Pons (tissue), 1 donor: ENCODE results near the gene GATAD2A.

ENCODE experiments used
- DNase-seq: peaks from one replicate; pipeline ENCODE4 v3.0.0-alpha.2; 2016; ENCODE audit warnings: low spot score

The GATAD2A gene

DNA sequence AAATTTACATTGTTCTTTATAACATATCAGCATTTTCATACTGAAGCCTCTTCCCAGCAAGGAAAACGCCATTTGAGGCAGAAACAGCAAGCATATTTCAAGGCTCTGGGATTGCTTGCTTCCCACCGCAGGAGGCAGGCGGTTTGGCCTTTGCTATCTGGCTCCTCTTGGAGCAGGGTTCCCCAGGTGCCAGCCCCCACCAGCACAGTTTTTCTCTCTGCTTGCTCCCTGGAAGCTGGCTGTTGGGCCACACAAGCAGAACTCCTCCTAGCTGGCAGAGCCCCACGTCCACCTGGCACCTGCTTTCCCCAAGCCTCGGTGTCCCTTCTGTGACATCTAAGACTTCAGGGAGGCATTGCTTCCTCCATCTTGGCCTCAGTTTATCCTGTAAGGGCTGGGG lies 16.7 kb downstream of the GATAD2A start:
- no peak for DNase-seq

- no peak for DNase-seq
Observed at GRCh38 chr19:19423322-19423721, 17.8 kb downstream of the GATAD2A start.

DNA sequence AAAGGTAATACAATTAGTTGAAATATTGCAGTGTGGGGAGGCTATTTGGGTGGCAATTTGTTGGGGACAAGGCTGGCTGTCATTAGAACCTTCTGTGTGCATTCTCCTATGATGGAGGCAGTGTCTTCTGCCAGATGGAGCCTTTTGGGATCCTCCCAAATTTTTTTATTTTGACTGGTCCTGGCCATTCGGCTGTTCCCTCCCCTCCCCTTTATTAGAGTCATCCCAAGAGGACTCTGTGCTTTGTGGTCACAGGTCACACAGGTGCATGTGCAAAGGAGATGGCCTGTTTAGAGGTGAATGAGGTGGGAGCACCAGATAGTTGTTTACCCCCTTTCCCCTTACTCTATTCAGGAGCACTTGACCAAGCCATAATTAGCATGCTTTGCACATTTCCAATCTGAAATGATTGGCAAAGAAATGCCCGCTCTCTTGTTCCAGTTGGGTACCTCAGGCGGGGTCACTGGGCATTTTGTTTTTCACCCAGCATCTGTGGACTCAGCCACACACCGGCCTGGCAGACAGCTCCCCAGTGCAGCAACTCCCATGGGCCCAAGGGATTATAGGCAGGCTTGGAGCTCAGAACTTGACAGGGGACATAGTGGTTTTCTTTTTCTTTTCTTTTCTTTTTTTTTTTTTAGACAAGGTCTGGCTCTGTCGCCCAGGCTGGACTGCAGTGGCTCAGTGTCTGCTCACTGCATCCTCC lies 19.8 kb downstream of the GATAD2A start:
- DNase-seq = no peak

GRCh38 chr19:19426216-19426615 lies 20.7 kb downstream of the GATAD2A start:
- no peak for DNase-seq

DNA sequence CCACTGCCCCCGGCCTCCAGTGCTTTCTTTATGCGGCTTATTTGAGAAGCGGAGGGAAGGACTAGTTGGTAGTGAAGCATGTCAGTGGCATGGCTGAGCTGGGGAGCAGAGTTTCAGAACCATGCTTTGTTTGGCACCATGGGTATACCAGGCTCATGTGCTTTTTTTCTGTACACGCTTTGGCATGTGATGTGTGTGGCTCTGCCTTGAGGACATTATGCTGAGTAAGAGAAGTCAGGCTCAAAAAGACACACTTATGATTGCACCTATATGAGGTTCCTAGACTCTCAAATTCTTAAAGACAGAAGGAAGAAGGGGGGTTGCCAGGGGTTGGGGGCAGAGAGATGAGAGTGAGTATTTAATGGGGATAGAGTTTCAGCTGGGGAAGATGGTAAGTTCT lies 21.3 kb downstream of the GATAD2A start:
- DNase-seq = no peak

GRCh38 chr19:19427302-19427701 lies 21.8 kb downstream of the GATAD2A start:
- no peak for DNase-seq

DNA sequence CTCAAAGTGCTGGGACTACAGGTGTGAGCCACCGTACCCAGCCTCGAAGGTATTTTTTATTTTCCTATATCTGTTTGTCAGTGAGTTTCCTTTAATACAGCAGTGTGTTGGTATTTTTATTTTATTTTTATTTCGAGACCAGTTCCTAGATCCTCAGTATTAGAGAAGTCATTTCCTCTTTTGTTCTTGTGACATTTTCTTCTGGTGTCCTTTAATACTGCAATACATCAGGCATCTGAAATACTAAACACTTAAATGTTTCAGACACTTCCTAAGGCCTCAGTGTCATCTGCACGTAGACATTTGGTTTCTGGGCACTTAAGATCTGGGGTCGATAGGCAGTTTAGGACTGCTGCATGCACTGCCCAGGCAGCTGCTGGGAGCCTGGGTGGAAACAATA lies 22.5 kb downstream of the GATAD2A start:
- DNase-seq = no peak

DNA sequence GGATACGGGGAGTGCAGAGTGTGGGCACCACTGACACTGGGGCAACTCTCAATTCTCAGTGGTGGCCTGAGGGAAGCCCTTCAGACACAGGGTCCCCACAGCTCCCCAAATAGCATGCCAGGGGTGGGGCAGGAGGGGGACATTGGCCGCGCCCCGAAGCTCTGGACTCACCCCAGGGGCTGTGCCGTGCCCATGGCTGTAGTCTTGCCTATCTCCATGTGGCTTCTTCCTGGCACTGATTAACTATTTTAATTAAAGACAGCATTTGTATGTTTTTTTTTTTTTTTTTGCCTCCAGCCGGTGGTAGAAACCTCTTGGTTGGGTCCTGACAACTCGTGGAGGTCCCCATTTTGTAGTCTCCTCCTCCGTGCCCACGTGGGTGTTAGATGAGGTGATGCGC lies 23.3 kb downstream of the GATAD2A start:
- no peak for DNase-seq

DNA sequence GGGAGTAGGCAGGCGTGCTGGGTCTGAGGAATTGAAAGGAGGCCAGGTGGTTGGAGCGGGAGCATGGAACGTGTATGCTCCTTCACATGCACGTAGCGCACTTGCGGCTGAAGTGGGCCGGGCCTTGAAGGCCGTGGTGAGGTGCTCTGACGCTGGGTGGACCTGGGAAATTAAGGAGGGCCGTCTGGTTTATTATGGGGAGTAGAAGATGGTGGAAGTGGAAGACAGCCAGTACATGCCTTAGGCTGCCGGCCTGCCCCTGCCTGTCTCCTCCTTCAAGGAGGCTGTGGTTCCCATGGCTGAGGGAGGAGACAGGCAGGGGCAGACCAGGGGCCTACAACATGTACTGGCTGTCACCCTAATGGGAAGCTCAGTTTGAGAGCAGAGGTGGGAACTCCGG lies 23.9 kb downstream of the GATAD2A start:
- no peak for DNase-seq

DNA sequence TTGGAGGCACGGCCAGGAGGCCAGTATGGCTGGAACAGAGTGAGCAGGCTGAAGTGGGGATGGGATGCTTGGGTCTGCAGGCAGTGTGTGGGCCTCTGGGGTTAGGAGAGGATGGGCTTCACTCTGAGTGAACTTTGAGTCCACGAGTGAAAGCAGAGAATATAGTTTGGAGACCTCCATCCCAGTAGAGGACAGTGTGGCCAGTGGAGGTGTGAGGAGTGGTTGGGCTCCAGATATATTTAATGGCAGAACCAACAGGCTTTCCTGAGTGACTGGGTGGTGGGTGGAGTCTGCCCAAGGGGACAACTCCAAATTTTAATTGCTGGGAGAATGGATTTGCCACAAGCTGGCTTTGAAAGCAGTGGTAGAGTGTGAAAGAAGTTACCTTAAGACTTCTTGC lies 27.3 kb downstream of the GATAD2A start:
- DNase-seq = no peak

- DNase-seq = no peak
Observed at GRCh38 chr19:19433666-19434213, 28.3 kb downstream of the GATAD2A start.

DNA sequence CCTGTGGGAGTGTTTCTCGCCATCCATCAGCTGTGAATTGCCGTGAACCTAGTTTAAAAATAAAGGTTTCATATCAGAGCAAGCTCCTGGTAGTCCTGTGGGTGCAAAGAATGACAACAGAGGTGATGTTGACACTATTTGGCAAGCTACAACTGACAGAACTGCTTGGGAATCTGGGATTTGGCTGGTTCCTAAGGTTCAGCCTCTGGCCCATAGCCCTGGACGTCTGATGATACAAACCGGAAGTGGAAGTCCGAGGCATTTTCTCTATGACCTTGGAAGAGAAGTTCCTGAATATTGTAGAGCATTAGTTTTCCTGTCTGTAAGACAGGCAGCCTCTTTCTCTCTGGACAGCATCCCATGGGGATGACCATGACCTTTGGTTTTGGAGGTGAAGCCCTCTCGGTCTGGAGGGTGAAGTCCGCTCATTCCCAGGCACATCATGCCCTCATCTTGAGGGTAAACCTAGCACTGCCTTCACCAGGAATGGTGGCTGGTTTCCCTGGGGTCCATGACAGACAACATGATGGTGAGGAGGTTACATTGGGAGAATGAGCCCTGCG lies 29.1 kb downstream of the GATAD2A start:
- no peak for DNase-seq

- DNase-seq = no peak
Observed at GRCh38 chr19:19436137-19436691, 30.7 kb downstream of the GATAD2A start.

DNA sequence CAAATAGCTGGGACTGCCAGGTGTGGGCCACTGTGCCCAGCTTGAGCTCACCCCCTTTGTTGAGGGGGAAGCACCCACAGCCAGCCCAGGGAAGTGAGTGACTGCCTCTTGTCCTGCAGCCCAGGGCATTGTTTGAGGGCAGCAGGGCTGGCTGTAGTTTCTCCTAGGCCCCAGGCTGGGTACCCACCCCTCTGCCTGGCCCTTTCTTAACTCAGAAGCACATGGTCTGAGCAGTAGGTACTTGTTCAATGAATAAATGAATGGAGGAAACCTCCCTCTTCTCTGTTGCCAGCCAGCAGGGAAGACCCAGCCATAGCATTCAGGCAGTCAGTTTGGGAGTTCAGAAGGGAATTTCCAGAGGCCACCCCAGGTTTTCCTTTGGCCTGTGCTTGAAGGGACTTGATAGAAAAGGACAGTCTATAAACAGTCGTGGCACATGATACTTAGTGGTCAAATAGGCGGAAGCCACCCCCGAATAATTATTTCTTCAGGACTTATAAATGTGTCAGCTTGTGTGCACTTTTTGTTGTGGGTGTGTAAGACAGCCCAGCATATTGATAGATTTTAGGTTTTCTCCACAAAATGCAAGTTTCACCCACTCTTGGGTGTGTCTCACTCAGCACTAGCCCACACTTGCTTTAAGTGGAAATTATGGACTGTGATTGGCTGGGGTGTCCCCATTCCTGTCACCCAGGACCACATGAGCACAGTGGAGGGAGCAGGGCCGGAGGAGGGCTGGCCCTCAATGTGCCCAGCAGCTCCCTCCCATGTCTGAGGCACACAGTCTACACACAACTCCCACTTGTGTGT lies 33.1 kb downstream of the GATAD2A start:
- DNase-seq = no peak

GRCh38 chr19:19439176-19439482 lies 33.7 kb downstream of the GATAD2A start:
- no peak for DNase-seq

GRCh38 chr19:19443283-19443682 lies 37.8 kb downstream of the GATAD2A start:
- no peak for DNase-seq

- DNase-seq = no peak
Observed at GRCh38 chr19:19443902-19444680, 38.6 kb downstream of the GATAD2A start.

DNA sequence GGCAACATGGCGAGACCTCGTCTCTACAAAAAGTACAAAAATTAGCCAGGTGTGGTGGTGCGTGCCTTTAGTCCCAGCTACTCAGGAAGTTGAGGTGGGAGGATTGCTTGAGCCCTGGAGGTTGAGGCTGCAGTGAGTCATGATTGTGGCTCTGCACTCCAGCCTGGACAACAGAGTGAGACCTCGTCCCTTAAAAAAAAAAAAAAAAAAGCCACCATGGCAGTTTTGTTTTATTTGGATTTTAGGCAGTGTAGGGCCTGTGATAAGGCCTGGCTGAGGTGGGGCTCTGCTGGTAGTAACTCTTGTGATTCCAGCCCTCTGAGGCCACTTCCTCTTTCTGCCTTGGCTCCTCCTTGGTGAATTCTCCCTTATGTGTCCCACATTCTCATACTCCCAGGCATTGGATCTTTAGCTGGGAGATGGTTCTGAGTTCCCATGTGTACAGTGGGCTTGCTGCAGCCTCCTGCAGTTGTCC lies 39.2 kb downstream of the GATAD2A start:
- DNase-seq = no peak

GRCh38 chr19:19445288-19445687 lies 39.8 kb downstream of the GATAD2A start:
- DNase-seq = no peak

- no peak for DNase-seq
Observed at GRCh38 chr19:19445911-19446361, 40.5 kb downstream of the GATAD2A start.

- no peak for DNase-seq
Observed at GRCh38 chr19:19446655-19447437, 41.4 kb downstream of the GATAD2A start.
